Measurements from ENCODE around the gene CDH15. TPM values are rescaled to one million over a fixed set of nuclear protein-coding genes. Genes with fewer than 3 reads are reported as not detected.
"Not testable (repeated sequence)": the region's sequence is repeated elsewhere in the genome, so short reads cannot be mapped to it uniquely, and the experiment has no call there.

Gene CDH15
- total RNA-seq, 4 donors from 2014 or later, result not detected

DNA sequence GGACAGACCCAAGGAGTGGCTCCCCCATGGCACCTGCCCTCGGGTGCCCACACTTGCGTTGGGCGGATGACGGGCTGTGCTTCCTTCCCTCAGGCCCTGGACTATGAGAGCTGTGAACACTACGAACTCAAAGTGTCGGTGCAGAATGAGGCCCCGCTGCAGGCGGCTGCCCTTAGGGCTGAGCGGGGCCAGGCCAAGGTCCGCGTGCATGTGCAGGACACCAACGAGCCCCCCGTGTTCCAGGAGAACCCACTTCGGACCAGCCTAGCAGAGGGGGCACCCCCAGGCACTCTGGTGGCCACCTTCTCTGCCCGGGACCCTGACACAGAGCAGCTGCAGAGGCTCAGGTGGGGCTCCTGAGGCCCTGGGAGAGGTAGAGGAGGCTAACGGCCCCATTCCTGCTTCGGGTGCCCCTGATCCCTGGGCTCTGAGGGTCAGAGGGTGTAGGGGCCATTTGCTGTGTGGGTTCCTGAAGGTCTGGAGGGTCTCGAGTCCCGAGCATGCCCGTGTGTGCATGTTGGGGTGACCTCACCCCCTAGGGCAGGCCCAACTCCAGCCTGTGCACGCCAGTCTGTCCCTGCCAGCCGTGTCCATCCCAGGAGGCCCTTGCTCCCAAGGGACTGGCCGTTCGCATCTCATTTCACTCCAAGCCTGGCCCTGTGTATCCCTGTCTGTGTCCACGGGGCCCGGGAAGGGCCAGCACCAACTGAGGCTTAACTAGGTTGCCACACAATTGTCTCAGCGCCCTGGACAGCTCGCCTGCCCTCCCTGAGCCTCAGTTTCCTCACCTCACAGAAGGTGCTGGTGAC, 18.8 kb downstream of the CDH15 start:
- WGBS, 2 donors, result 71 to 75% methylated on average over 15 to 28 of the region's 28 CpGs
- intact Hi-C loops (cut with DNase I), result no loop called here
- H3K36me3 ChIP-seq, result no peaks in the 10 kb centered on the region
- no peak overlapping the region for H3K4me3 ChIP-seq (replicated peaks in 1 of 3)
- no peaks in the 10 kb centered on the region for H3K9me3 ChIP-seq
- TF ChIP-seq, protein P1, sequence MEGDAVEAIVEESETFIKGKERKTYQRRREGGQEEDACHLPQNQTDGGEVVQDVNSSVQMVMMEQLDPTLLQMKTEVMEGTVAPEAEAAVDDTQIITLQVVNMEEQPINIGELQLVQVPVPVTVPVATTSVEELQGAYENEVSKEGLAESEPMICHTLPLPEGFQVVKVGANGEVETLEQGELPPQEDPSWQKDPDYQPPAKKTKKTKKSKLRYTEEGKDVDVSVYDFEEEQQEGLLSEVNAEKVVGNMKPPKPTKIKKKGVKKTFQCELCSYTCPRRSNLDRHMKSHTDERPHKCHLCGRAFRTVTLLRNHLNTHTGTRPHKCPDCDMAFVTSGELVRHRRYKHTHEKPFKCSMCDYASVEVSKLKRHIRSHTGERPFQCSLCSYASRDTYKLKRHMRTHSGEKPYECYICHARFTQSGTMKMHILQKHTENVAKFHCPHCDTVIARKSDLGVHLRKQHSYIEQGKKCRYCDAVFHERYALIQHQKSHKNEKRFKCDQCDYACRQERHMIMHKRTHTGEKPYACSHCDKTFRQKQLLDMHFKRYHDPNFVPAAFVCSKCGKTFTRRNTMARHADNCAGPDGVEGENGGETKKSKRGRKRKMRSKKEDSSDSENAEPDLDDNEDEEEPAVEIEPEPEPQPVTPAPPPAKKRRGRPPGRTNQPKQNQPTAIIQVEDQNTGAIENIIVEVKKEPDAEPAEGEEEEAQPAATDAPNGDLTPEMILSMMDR (IDR thresholded peaks at IDR 0.05), result no peak
- no peak for TF ChIP-seq POLR2A (IDR thresholded peaks at IDR 0.05)
- no peak overlapping the region for H3K27ac ChIP-seq
- no peak for DNase-seq
- H3K27me3 ChIP-seq, result no peaks in the 10 kb centered on the region
- peaks cover 8 to 10% of the 10 kb centered on the region in 2 donors for H3K4me1 ChIP-seq

DNA sequence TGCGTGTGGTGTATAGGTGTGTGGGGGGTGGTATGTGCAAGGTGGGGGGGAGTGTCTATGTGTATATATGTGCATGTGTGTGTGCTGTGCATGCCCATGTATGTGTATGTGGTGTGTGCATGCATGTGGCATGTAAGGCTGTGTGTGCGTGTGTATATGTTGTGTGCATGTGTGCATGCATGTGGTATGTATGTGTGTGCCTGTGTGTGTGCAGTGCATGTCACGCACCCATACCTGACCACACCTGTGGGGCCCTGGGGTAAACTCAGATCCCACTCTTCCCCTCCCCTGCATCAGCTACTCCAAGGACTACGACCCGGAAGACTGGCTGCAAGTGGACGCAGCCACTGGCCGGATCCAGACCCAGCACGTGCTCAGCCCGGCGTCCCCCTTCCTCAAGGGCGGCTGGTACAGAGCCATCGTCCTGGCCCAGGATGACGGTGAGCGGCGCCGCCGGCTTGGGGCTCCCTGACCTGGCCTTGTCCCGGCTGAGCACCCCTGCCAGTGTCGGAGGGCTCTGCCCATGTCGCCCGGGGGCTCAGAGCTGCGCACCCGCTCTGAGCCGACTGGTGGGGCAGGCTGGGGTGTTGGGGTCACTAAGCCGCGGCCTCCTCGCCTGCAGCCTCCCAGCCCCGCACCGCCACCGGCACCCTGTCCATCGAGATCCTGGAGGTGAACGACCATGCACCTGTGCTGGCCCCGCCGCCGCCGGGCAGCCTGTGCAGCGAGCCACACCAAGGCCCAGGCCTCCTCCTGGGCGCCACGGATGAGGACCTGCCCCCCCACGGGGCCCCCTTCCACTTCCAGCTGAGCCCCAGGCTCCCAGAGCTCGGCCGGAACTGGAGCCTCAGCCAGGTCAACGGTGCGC, 19.7 kb downstream of the CDH15 start:
- H3K27me3 ChIP-seq, result no peaks in the 10 kb centered on the region
- H3K36me3 ChIP-seq, result no peaks in the 10 kb centered on the region
- no peak overlapping the region for H3K4me3 ChIP-seq (replicated peaks in 1 of 3)
- peaks cover 8 to 10% of the 10 kb centered on the region in 2 donors for H3K4me1 ChIP-seq
- intact Hi-C loops (cut with DNase I), result no loop called here
- H3K27ac ChIP-seq, result no peak overlapping the region
- TF ChIP-seq, protein P1 (IDR thresholded peaks at IDR 0.05), result no peak
- no peak for TF ChIP-seq POLR2A (IDR thresholded peaks at IDR 0.05)
- H3K9me3 ChIP-seq, result no peaks in the 10 kb centered on the region
- WGBS, 2 donors, result 48 to 72% methylated on average over 5 to 11 of the region's 44 CpGs
- no peak for DNase-seq

DNA sequence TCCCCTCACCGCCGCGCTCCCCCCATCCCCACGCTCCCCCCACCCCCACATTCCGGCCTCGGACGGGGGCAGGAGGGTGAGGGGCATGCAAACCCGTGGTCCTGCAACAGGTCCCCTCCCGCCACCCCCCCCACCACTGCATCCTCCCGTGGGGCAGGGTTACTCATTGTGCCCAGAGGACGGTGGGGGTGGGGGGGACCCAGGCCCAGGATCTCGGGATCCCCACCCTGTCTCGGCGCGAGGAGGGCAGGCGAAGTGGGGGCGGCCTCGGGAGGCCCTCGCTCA, 20.3 kb downstream of the CDH15 start:
- Histone ChIP-seq H3K4me3 (replicated peaks in 1 of 3) (peak overlapping the region in 1 of 3 donors; percentile 13), H3K36me3 (no peaks in the 10 kb centered on the region), H3K27ac (no peak overlapping the region), H3K4me1 (peaks cover 8 to 10% of the 10 kb centered on the region in 2 donors), H3K27me3 (no peaks in the 10 kb centered on the region), H3K9me3 (no peaks in the 10 kb centered on the region)
- no CpG with 5 or more reads among the region's 19 CpGs for WGBS, 2 donors
- intact Hi-C loops (cut with DNase I), result no loop called here
- TF ChIP-seq POLR2A (IDR thresholded peaks at IDR 0.05), result no peak
- TF ChIP-seq, protein P1 (IDR thresholded peaks at IDR 0.05), result no peak
- DNase-seq, result no peak

DNA sequence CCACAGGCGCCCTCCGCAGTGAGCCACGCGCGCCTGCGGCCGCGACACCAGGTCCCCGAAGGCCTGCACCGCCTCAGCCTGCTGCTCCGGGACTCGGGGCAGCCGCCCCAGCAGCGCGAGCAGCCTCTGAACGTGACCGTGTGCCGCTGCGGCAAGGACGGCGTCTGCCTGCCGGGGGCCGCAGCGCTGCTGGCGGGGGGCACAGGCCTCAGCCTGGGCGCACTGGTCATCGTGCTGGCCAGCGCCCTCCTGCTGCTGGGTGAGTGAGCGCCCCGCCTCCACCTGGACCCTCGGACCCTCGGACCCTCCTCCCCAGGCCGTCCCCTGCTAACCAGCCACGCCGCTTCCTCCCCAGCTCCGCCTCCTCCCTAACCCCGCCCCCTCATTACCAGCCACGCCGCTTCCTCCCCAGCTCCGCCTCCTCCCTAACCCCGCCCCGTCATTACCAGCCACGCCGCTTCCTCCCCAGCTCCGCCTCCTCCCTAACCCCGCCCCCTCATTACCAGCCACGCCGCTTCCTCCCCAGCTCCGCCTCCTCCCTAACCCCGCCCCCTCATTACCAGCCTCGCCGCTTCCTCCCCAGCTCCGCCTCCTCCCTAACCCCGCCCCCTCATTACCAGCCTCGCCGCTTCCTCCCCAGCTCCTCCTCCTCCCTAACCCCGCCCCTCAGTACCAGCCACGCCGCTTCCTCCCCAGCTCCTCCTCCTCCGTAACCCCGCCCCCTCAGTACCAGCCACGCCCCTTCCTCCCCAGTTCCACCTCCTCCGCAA, 20.8 kb downstream of the CDH15 start:
- H3K27me3 ChIP-seq; DNase-seq; H3K9me3 ChIP-seq; H3K27ac ChIP-seq; H3K4me1 ChIP-seq; intact Hi-C loops (cut with DNase I); H3K36me3 ChIP-seq: not testable (repeated sequence)
- peak overlapping the region in 1 of 3 donors; percentile 13 for H3K4me3 ChIP-seq (replicated peaks in 1 of 3)
- WGBS, 2 donors, result 6 to 16% methylated on average over 24 to 29 of the region's 63 CpGs

DNA sequence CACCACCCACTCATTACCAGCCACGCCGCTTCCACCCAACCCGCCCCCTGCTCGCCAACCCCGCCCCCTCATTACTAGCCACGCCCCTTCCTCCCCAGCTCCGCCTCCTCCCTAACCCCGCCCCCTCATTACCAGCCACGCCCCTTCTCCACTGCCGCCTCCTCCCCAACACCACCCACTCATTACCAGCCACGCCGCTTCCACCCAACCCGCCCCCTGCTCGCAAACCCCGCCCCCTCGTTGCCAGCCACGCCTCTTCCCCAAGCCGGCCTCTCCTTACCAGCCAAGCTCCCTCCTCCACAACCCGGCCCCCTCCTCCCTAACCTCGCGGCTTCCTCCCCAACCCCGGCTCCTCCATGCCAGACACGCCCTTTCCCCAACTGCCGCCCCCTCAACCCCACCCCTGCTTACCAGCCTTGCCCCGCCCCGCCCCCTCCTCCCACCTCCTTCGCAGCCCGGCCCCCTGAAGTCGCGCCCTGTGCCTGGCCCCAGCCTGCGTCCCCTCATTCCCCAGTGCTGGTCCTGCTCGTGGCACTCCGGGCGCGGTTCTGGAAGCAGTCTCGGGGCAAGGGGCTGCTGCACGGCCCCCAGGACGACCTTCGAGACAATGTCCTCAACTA, 21.5 kb downstream of the CDH15 start:
- no peak overlapping the region for H3K4me3 ChIP-seq (replicated peaks in 1 of 3)
- no peak overlapping the region for H3K27ac ChIP-seq
- peaks cover 8 to 10% of the 10 kb centered on the region in 2 donors for H3K4me1 ChIP-seq
- no peaks in the 10 kb centered on the region for H3K9me3 ChIP-seq
- no peak for DNase-seq
- WGBS, 2 donors, result 12 to 13% methylated on average over 25 to 36 of the region's 39 CpGs
- no peaks in the 10 kb centered on the region for H3K27me3 ChIP-seq
- intact Hi-C loops (cut with DNase I), result no loop called here
- no peaks in the 10 kb centered on the region for H3K36me3 ChIP-seq
- no peak for TF ChIP-seq POLR2A (IDR thresholded peaks at IDR 0.05)
- TF ChIP-seq, protein P1 (IDR thresholded peaks at IDR 0.05), result no peak

All from thyroid gland (tissue), 4 donors.